Karpas-422 (cell line): ENCODE results near the gene APOD. TPM values are rescaled to one million over a fixed set of nuclear protein-coding genes. Genes with fewer than 3 reads are reported as not detected.
A peak's percentile ranks its signal among the peaks of the same experiment; 100 is the strongest.

Source experiments
- DNase-seq: peaks from one replicate; pipeline ENCODE4 v3.0.0-alpha.2; 2015
- H2AFZ ChIP-seq: fragments of 200-600 bp; sonication (generic); 2 replicates; pipeline ENCODE4 v1.6.1; 2014; ENCODE audit warnings: antibody characterized with exemption, low read length, mixed read lengths
- H3K27ac ChIP-seq: fragments of 200-600 bp; sonication (generic); 2 replicates; pipeline ENCODE4 v1.5.1; 2014; ENCODE audit warnings: mild to moderate bottlenecking, low read length, moderate library complexity
- H3K27me3 ChIP-seq: fragments of 200-600 bp; sonication (generic); 2 replicates; pipeline ENCODE4 v1.6.1; 2014; ENCODE audit warnings: low read length, mixed read lengths
- H3K36me3 ChIP-seq: fragments of 200-600 bp; sonication (generic); 2 replicates; pipeline ENCODE4 v1.6.1; 2014; ENCODE audit warnings: low read length, mixed read lengths; ENCODE audit not compliant: insufficient read depth
- H3K4me1 ChIP-seq: fragments of 200-600 bp; sonication (generic); 2 replicates; pipeline ENCODE4 v1.6.1; 2014; ENCODE audit warnings: mild to moderate bottlenecking, low read length, mixed read lengths
- H3K4me2 ChIP-seq: fragments of 200-600 bp; sonication (generic); 2 replicates; pipeline ENCODE4 v1.6.1; 2014; ENCODE audit warnings: low read length, low read depth, mild to moderate bottlenecking; ENCODE audit not compliant: poor library complexity, severe bottlenecking
- H3K4me3 ChIP-seq: fragments of 200-600 bp; sonication (generic); 2 replicates; pipeline ENCODE4 v1.5.1; 2014; ENCODE audit warnings: mild to moderate bottlenecking, antibody characterized with exemption, low read length, mixed read lengths
- H3K79me2 ChIP-seq: fragments of 200-600 bp; sonication (generic); 2 replicates; pipeline ENCODE4 v1.6.1; 2014; ENCODE audit warnings: mild to moderate bottlenecking, low read length, mixed read lengths
- H3K9ac ChIP-seq: fragments of 200-600 bp; sonication (generic); 2 replicates; pipeline ENCODE4 v1.6.0; 2014; ENCODE audit warnings: low read length
- H3K9me2 ChIP-seq: fragments of 200-600 bp; sonication (generic), shearing (Covaris generic); replicated peaks from 2 replicates; pipeline ENCODE4 v1.6.0; 2014; ENCODE audit warnings: mild to moderate bottlenecking, low read length, moderate library complexity; ENCODE audit not compliant: insufficient read depth
- H3K9me3 ChIP-seq: fragments of 300-700, 200-600 bp; sonication (generic); 2 replicates; pipeline ENCODE4 v1.6.1; 2014; ENCODE audit warnings: low read length, mixed read lengths
- H4K20me1 ChIP-seq: fragments of 200-600 bp; sonication (generic); 2 replicates; pipeline ENCODE4 v1.6.1; 2014; ENCODE audit warnings: mild to moderate bottlenecking, antibody characterized with exemption, low read length, low read depth; ENCODE audit not compliant: insufficient read depth
- small RNA-seq: library from RNA; depleted of rRNA; stranded (forward); fragments of <200 nt; gene quantifications from one replicate; pipeline ENCODE3, GENCODE V24; 2014
- total RNA-seq: library from RNA; depleted of rRNA; stranded (reverse); fragments of >200 nt; shearing (Covaris generic); gene quantifications from 2 replicates; pipeline ENCODE4 v1.2.3, GENCODE V29; 2014; ENCODE audit warnings: low replicate concordance; rRNA removed

The APOD gene
- total RNA-seq, 1 experiment from 2014 or later, result not detected

- DNase-seq, result no peak
- Histone ChIP-seq H3K27me3 (no peaks in the 10 kb centered on the region), H3K36me3 (peaks cover 7% of the 10 kb centered on the region; the same call in 1 of the 2 replicates), H3K4me2 (no peak overlapping the region), H2AFZ (no peak overlapping the region), H3K9me3 (no peaks in the 10 kb centered on the region), H4K20me1 (peaks cover 37% of the 10 kb centered on the region), H3K9ac (no peak overlapping the region), H3K4me3 (no peak overlapping the region), H3K9me2 (no peaks in the 10 kb centered on the region), H3K27ac (no peak overlapping the region), H3K4me1 (peaks cover 35% of the 10 kb centered on the region), H3K79me2 (peaks cover 89% of the 10 kb centered on the region)
Measured at GRCh38 chr3:195531683-195532082, 52.1 kb downstream of the APOD start.

GRCh38 chr3:195526492-195526891 is 57.2 kb downstream of the APOD start:
- H3K4me1 ChIP-seq, result peaks cover 26% of the 10 kb centered on the region
- H3K4me2 ChIP-seq, result no peak overlapping the region
- no peak overlapping the region for H3K4me3 ChIP-seq
- H3K36me3 ChIP-seq, result peaks cover 18% of the 10 kb centered on the region; the same call in 1 of the 2 replicates
- no peak overlapping the region for H3K27ac ChIP-seq
- no peaks in the 10 kb centered on the region for H3K9me3 ChIP-seq
- H4K20me1 ChIP-seq, result peaks cover 6% of the 10 kb centered on the region
- DNase-seq, result no peak
- H3K27me3 ChIP-seq, result no peaks in the 10 kb centered on the region
- H3K9me2 ChIP-seq, result no peaks in the 10 kb centered on the region
- peaks cover 77% of the 10 kb centered on the region for H3K79me2 ChIP-seq
- H3K9ac ChIP-seq, result no peak overlapping the region
- no peak overlapping the region for H2AFZ ChIP-seq

GRCh38 chr3:195524171-195524896 is 59.4 kb downstream of the APOD start:
- H3K79me2 ChIP-seq, result peaks cover 72% of the 10 kb centered on the region
- no peak overlapping the region for H3K4me2 ChIP-seq
- no peaks in the 10 kb centered on the region for H3K9me3 ChIP-seq
- H3K27me3 ChIP-seq, result no peaks in the 10 kb centered on the region
- H2AFZ ChIP-seq, result no peak overlapping the region
- H3K4me1 ChIP-seq, result peaks cover 26% of the 10 kb centered on the region
- no peak overlapping the region for H3K9ac ChIP-seq
- H3K27ac ChIP-seq, result no peak overlapping the region
- no peak for DNase-seq
- no peaks in the 10 kb centered on the region for H3K9me2 ChIP-seq
- peaks cover 14% of the 10 kb centered on the region; the same call in 1 of the 2 replicates for H3K36me3 ChIP-seq
- no peaks in the 10 kb centered on the region for H4K20me1 ChIP-seq
- H3K4me3 ChIP-seq, result no peak overlapping the region

- Histone ChIP-seq H3K4me3 (peak overlapping the region; percentile 17; the same call in 1 of the 2 replicates), H3K79me2 (peaks cover 66% of the 10 kb centered on the region), H2AFZ (no peak overlapping the region), H3K9me3 (no peaks in the 10 kb centered on the region), H3K27ac (peak overlapping the region; percentile 59), H3K4me2 (peak overlapping the region; percentile 56), H3K9me2 (no peaks in the 10 kb centered on the region), H3K27me3 (no peaks in the 10 kb centered on the region), H4K20me1 (no peaks in the 10 kb centered on the region), H3K4me1 (peaks cover 26% of the 10 kb centered on the region), H3K9ac (peak overlapping the region; percentile 3), H3K36me3 (peaks cover 21% of the 10 kb centered on the region; the same call in 1 of the 2 replicates)
- DNase-seq, result peak; percentile 79
Measured at GRCh38 chr3:195522254-195523023, 61.3 kb downstream of the APOD start.

Small RNA genes within 50 kb of the gene (small RNA-seq; reads per million reads assigned to genes)
- gene RN7SL73P, result not detected
- gene RNU6ATAC24P, result not detected

Other genes with a start within 250 kb of the APOD start
- 188 and 260 TPM in 2 replicates for gene ACAP2, start 140.9 kb downstream of the APOD start, total RNA-seq
- 236 and 248 TPM in 2 replicates for gene PPP1R2, start 40.6 kb downstream of the APOD start, total RNA-seq
- 0.22 and 1.6 TPM in 2 replicates for gene MUC20, start 137.0 kb upstream of the APOD start, total RNA-seq
- not detected in 2 replicates for gene MUC4, start 228.0 kb upstream of the APOD start, total RNA-seq